ENCODE data around the gene TMEM150C.

The TMEM150C gene

DNA sequence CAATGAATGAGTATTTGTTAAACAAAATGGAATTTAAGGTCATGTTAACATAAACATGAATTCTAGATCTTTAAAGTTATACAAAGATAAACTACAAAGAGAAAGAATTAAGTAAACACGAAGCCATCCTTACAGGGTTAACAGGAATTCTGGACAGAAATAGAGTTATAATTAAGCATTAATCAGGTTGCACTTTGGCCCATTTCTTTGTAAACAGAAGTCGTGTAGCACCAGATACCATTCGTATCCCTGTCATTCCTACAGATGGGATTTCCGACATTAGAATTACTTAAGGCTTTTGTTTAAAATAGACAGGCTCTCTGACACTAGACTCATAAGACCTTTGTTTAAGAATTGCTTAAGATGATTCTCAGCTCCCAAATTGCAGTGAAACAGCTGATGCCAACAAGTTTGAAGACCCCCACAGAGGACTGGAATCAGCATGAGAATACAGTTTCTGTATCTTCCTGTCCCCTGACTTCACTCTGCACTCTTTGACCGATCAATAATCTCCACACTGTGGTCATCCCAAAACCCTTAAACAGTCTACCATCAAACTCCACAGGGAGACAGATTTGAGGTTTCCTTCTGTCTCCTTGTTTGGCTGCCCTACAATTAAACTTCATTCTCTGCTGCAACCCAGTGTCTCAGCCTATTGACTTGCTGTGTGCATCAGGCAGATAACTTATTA lies 22.3 kb upstream of the TMEM150C start:
- no peaks in the 10 kb centered on the region for H3K9me2 ChIP-seq (replicated peaks; ENCODE audit: control insufficient read depth, low read length)
- H4K20me1 ChIP-seq (ENCODE audit: control insufficient read depth, insufficient read depth, low read depth, low read length) = no peaks in the 10 kb centered on the region
- no peaks in the 10 kb centered on the region for H3K4me1 ChIP-seq (ENCODE audit: control insufficient read depth, low read length)
- no peaks in the 10 kb centered on the region for H3F3A ChIP-seq (ENCODE audit: control insufficient read depth, insufficient read depth)
- TF ChIP-seq, protein P1, sequence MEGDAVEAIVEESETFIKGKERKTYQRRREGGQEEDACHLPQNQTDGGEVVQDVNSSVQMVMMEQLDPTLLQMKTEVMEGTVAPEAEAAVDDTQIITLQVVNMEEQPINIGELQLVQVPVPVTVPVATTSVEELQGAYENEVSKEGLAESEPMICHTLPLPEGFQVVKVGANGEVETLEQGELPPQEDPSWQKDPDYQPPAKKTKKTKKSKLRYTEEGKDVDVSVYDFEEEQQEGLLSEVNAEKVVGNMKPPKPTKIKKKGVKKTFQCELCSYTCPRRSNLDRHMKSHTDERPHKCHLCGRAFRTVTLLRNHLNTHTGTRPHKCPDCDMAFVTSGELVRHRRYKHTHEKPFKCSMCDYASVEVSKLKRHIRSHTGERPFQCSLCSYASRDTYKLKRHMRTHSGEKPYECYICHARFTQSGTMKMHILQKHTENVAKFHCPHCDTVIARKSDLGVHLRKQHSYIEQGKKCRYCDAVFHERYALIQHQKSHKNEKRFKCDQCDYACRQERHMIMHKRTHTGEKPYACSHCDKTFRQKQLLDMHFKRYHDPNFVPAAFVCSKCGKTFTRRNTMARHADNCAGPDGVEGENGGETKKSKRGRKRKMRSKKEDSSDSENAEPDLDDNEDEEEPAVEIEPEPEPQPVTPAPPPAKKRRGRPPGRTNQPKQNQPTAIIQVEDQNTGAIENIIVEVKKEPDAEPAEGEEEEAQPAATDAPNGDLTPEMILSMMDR (IDR thresholded peaks at IDR 0.05; ENCODE audit: low read depth, low read length, poor library complexity, severe bottlenecking) = no peak
- TF ChIP-seq EZH2phosphoT487 (IDR thresholded peaks at IDR 0.05; ENCODE audit: borderline replicate concordance, low read length) = no peak
- H3K9me3 ChIP-seq (ENCODE audit: control insufficient read depth, insufficient read depth, low read length) = no peaks in the 10 kb centered on the region
- H3K27ac ChIP-seq (ENCODE audit: low read depth, low read length) = no peak overlapping the region
- no peak overlapping the region for H3K4me3 ChIP-seq (ENCODE audit: low read length)
- no peaks in the 10 kb centered on the region for H3K79me2 ChIP-seq (ENCODE audit: control insufficient read depth, low read length)
- H3K36me3 ChIP-seq (ENCODE audit: control insufficient read depth, low read length) = no peaks in the 10 kb centered on the region
- no peak overlapping the region for H3K4me2 ChIP-seq (ENCODE audit: low read length)
- H3K27me3 ChIP-seq (ENCODE audit: control insufficient read depth, low read length) = peaks cover 17% of the 10 kb centered on the region

DNA sequence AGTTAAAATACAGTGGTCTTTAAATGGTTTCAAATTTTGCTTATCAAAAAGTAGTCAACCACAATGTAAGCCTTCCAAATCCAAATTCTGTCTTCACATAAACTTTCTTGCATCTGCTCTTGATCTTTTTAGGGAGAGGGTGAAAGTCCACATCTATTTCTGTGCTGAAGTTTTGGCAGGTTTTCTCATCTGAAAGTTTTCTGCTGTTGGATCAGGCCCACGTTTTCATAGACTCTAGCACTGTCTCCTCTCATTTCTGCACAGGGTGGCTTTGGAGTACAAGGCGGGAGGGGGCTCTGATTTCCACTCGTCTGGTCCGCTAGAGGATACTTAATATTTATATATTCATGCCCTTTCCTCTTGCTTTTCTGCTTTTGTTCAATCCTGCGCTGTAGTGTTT lies 18.1 kb upstream of the TMEM150C start:
- H3K27me3 ChIP-seq (ENCODE audit: control insufficient read depth, low read length) = peaks cover 13% of the 10 kb centered on the region; the same call in 1 of the 2 replicates
- no peaks in the 10 kb centered on the region for H3K36me3 ChIP-seq (ENCODE audit: control insufficient read depth, low read length)
- H3K4me1 ChIP-seq (ENCODE audit: control insufficient read depth, low read length) = no peaks in the 10 kb centered on the region
- TF ChIP-seq EZH2phosphoT487 (IDR thresholded peaks at IDR 0.05; ENCODE audit: borderline replicate concordance, low read length) = no peak
- TF ChIP-seq, protein P1 (IDR thresholded peaks at IDR 0.05; ENCODE audit: low read depth, low read length, poor library complexity, severe bottlenecking) = no peak
- H3K9me3 ChIP-seq (ENCODE audit: control insufficient read depth, insufficient read depth, low read length) = no peaks in the 10 kb centered on the region
- no peaks in the 10 kb centered on the region for H3K9me2 ChIP-seq (replicated peaks; ENCODE audit: control insufficient read depth, low read length)
- H3K4me3 ChIP-seq (ENCODE audit: low read length) = no peak overlapping the region
- no peaks in the 10 kb centered on the region for H3F3A ChIP-seq (ENCODE audit: control insufficient read depth, insufficient read depth)
- H3K27ac ChIP-seq (ENCODE audit: low read depth, low read length) = no peak overlapping the region
- no peaks in the 10 kb centered on the region for H3K79me2 ChIP-seq (ENCODE audit: control insufficient read depth, low read length)
- no peaks in the 10 kb centered on the region for H4K20me1 ChIP-seq (ENCODE audit: control insufficient read depth, insufficient read depth, low read depth, low read length)
- no peak overlapping the region for H3K4me2 ChIP-seq (ENCODE audit: low read length)

DNA sequence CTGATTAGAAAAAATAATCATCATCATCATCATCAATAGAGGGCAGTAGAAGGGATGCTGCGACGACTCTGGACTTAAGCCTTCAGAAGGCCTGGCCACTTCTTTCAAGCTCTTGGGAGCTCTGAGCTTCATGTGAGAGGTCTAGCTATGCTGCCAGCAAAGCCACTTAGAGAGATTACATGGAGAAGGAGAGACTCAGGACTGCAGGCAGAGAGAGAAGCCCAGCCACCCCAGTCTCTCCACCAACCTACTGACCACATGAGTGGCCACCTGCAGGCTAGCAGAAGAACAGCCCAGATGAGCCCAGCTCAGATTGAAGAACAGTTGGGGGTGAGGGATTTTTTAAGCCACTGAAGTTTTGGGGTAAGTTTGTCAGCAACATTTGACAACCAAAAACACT lies 17.1 kb upstream of the TMEM150C start:
- Histone ChIP-seq H3K9me3 (ENCODE audit: control insufficient read depth, insufficient read depth, low read length) (no peaks in the 10 kb centered on the region), H3K27ac (ENCODE audit: low read depth, low read length) (no peak overlapping the region), H3K27me3 (ENCODE audit: control insufficient read depth, low read length) (peaks cover 9% of the 10 kb centered on the region), H3K79me2 (ENCODE audit: control insufficient read depth, low read length) (no peaks in the 10 kb centered on the region), H3K36me3 (ENCODE audit: control insufficient read depth, low read length) (no peaks in the 10 kb centered on the region), H3K4me1 (ENCODE audit: control insufficient read depth, low read length) (no peaks in the 10 kb centered on the region), H3K9me2 (replicated peaks; ENCODE audit: control insufficient read depth, low read length) (no peaks in the 10 kb centered on the region), H3K4me2 (ENCODE audit: low read length) (no peak overlapping the region), H4K20me1 (ENCODE audit: control insufficient read depth, insufficient read depth, low read depth, low read length) (no peaks in the 10 kb centered on the region), H3F3A (ENCODE audit: control insufficient read depth, insufficient read depth) (no peaks in the 10 kb centered on the region), H3K4me3 (ENCODE audit: low read length) (no peak overlapping the region)
- TF ChIP-seq, protein P1 (IDR thresholded peaks at IDR 0.05; ENCODE audit: low read depth, low read length, poor library complexity, severe bottlenecking) = no peak
- TF ChIP-seq EZH2phosphoT487 (IDR thresholded peaks at IDR 0.05; ENCODE audit: borderline replicate concordance, low read length) = no peak
